ENCODE data around the gene CSNK2B. TPM values are rescaled to one million over a fixed set of nuclear protein-coding genes. Genes with fewer than 3 reads are reported as not detected.

CSNK2B gene
- total and polyA plus RNA-seq, 10 of the 15 experiments (the other 5 are each of a cell fraction or from before 2014, with no cell fraction given) = 56.3 to 405 (median 286) TPM

DNA sequence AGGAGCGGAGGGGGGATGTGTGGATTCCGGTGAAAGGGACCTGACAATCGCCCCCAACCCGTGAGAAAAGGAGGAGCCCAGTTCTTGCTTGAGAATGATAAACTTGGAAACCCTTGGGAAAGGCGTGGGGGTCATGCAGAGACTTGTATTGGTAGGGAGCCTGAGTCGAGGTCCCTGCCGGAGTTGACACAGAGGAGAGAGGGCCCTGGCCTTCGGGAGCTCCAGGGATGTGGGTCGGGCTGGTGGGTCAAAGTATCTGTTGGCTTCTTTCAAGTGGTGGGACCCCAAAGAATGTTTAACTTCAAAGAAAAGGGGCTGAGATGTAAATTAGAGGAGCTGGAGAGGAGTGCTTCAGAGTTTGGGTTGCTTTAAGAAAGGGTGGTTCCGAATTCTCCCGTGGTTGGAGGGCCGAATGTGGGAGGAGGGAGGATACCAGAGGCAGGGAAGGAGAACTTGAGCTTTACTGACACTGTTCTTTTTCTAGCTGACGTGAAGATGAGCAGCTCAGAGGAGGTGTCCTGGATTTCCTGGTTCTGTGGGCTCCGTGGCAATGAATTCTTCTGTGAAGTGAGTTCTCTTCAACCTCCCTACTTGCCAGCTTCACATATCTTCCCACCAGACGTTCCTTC, 571 bp downstream of the CSNK2B start:
- Histone ChIP-seq H4K20me1 (ENCODE audit: control insufficient read depth, insufficient read depth) (no peaks in the 10 kb centered on the region), H3K27me3 (replicated peaks in 1 of 2; ENCODE audit: control insufficient read depth in 2 of 2, insufficient read depth in 2 of 2, low read length in 1 of 2) (no peaks in the 10 kb centered on the region), H2AFZ (ENCODE audit: control insufficient read depth, low read depth, low read length) (peak overlapping the region; percentile 77; the same call in 1 of the 2 replicates), H3K79me2 (ENCODE audit: control insufficient read depth, insufficient read depth, low read length) (peaks cover 51% of the 10 kb centered on the region), H3K9ac (ENCODE audit: control insufficient read depth, insufficient read depth, low read length) (peak overlapping the region; percentile 97), H3K4me1 (ENCODE audit: control insufficient read depth, insufficient read depth, low read length) (peaks cover 32% of the 10 kb centered on the region), H3K4me3 (peak overlapping the region; percentile 93), H3K4me2 (ENCODE audit: control insufficient read depth, insufficient read depth) (peak overlapping the region; percentile 95), H3K27ac (ENCODE audit: control insufficient read depth, insufficient read depth) (peak overlapping the region; percentile 94), H3K36me3 (ENCODE audit: control insufficient read depth in 2 of 2, insufficient read depth in 2 of 2, low read length in 1 of 2) (peaks cover 18 to 39% of the 10 kb centered on the region in 2 experiments), H3K9me3 (replicated peaks; ENCODE audit: control insufficient read depth, insufficient read depth, low read length) (no peaks in the 10 kb centered on the region)
- ChIA-PET POLR2A (interaction anchor here (0.5 to 1.4 kb wide), 7 partner anchors 8 to 305 kb away, joined by 3 to 7 read pairs (median 4); partner anchors contain the start of genes BAG6 and DXO), RAD21 (ENCODE audit: unreplicated experiment) (interaction anchor here (1.6 kb wide), 1 partner anchor 13 kb away, joined by 3 read pairs; no protein-coding TSS in a partner anchor), CTCF (interaction anchor here (0.9 to 1.6 kb wide), 2 partner anchors 68 to 165 kb away, joined by 3 to 9 read pairs; no protein-coding TSS in a partner anchor), SMC1A (ENCODE audit: uncharacterized antibody, unreplicated experiment) (interaction anchor here (0.7 to 1.1 kb wide), 3 partner anchors 10 to 44 kb away, joined by 3 read pairs; no protein-coding TSS in a partner anchor)
- FAIRE-seq (peak; percentile 52), DNase-seq (ENCODE audit: low read depth, low spot score) (no peak), ATAC-seq (no peak)
- intact Hi-C loops (cut with micrococcal nuclease; ENCODE audit: unreplicated experiment) (loop anchor here (5.0 kb wide), 2 partner anchors 71 to 166 kb away; partner anchors contain the start of gene CLIC1), in situ Hi-C loops (cut with MboI) (no loop called here)
- 2% methylated on average over 15 of the region's 15 CpGs for WGBS (ENCODE audit: insufficient coverage, insufficient replicate concordance, low lambda C conversion rate, missing lambda C conversion rate)
- BruUV-seq (replicated peaks) = no TSS peak
- TF ChIP-seq ZNF384 (IDR thresholded peaks at IDR 0.05; ENCODE audit: borderline replicate concordance, low read depth, low read length) (no peak), ZZZ3 (IDR thresholded peaks at IDR 0.05; ENCODE audit: control insufficient read depth, insufficient read length, low read depth) (no peak), IKZF2 (IDR thresholded peaks at IDR 0.05) (0 out of 4 replicates have a peak, but pooled peaks have one; percentile 16 to 25), RELA (IDR thresholded peaks at IDR 0.05; ENCODE audit: borderline replicate concordance, partially characterized antibody) (no peak), SMC3 (IDR thresholded peaks at IDR 0.05; ENCODE audit: borderline replicate concordance, low read length) (no peak), ZNF274 (IDR thresholded peaks at IDR 0.05; ENCODE audit: insufficient read depth, insufficient read length) (no peak), ZNF622 (IDR thresholded peaks at IDR 0.05) (no peak), SMAD1 (IDR thresholded peaks at IDR 0.05; ENCODE audit: low read depth, partially characterized antibody) (no peak), SMARCA5 (IDR thresholded peaks at IDR 0.05) (peak; percentile 40; the same call in 1 of the 2 replicates), KAT2A (conservative IDR thresholded peaks at IDR 0.05; ENCODE audit: control insufficient read depth, low read depth, low read length) (no peak), GABPA (IDR thresholded peaks at IDR 0.05; ENCODE audit: low read depth) (no peak), TCF3 (IDR thresholded peaks at IDR 0.05; ENCODE audit: borderline replicate concordance, insufficient read depth, low read depth, low read length) (no peak), POLR2AphosphoS2 (IDR thresholded peaks at IDR 0.05; ENCODE audit: low read depth, low read length) (no peak), LARP7 (IDR thresholded peaks at IDR 0.05) (no peak), PAX8 (IDR thresholded peaks at IDR 0.05) (no peak), FOXK2 (IDR thresholded peaks at IDR 0.05) (0 out of 2 replicates have a peak, but pooled peaks have one; percentile 7), ATF2 (IDR thresholded peaks at IDR 0.05; ENCODE audit: low read length) (no peak), TARDBP (IDR thresholded peaks at IDR 0.05; ENCODE audit: borderline replicate concordance) (no peak), ZSCAN29 (IDR thresholded peaks at IDR 0.05) (no peak), GATAD2B (conservative IDR thresholded peaks at IDR 0.05; ENCODE audit: low read depth) (peak; percentile 13; the same call in 1 of the 2 replicates)
- TF ChIP-seq, protein P1, sequence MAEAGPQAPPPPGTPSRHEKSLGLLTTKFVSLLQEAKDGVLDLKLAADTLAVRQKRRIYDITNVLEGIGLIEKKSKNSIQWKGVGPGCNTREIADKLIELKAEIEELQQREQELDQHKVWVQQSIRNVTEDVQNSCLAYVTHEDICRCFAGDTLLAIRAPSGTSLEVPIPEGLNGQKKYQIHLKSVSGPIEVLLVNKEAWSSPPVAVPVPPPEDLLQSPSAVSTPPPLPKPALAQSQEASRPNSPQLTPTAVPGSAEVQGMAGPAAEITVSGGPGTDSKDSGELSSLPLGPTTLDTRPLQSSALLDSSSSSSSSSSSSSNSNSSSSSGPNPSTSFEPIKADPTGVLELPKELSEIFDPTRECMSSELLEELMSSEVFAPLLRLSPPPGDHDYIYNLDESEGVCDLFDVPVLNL (IDR thresholded peaks at IDR 0.05; ENCODE audit: low read depth, low read length) = no peak
- TF ChIP-seq, protein P2, sequence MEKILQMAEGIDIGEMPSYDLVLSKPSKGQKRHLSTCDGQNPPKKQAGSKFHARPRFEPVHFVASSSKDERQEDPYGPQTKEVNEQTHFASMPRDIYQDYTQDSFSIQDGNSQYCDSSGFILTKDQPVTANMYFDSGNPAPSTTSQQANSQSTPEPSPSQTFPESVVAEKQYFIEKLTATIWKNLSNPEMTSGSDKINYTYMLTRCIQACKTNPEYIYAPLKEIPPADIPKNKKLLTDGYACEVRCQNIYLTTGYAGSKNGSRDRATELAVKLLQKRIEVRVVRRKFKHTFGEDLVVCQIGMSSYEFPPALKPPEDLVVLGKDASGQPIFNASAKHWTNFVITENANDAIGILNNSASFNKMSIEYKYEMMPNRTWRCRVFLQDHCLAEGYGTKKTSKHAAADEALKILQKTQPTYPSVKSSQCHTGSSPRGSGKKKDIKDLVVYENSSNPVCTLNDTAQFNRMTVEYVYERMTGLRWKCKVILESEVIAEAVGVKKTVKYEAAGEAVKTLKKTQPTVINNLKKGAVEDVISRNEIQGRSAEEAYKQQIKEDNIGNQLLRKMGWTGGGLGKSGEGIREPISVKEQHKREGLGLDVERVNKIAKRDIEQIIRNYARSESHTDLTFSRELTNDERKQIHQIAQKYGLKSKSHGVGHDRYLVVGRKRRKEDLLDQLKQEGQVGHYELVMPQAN (conservative IDR thresholded peaks at IDR 0.05) = 0 out of 2 replicates have a peak, but pooled peaks have one; percentile 37
